Measurements from ENCODE around the gene SLC39A11.
"Not testable (repeated sequence)": the region's sequence is repeated elsewhere in the genome, so short reads cannot be mapped to it uniquely, and the experiment has no call there.

Gene SLC39A11

GRCh38 chr17:72995008-72995656, 97.4 kb downstream of the SLC39A11 start:
- Mint-ChIP-seq H3K4me1 (peaks cover 6% of the 10 kb centered on the region), H3K9me3 (peaks cover 11% of the 10 kb centered on the region), H3K36me3 (ENCODE audit: low read depth) (peaks cover 10% of the 10 kb centered on the region), H3K27ac (no peak overlapping the region), H3K4me3 (no peak overlapping the region), H3K27me3 (ENCODE audit: low read depth) (no peaks in the 10 kb centered on the region)
- no peak for TF ChIP-seq CTCF (IDR thresholded peaks at IDR 0.05; ENCODE audit: unreplicated experiment in 3 of 3)

DNA sequence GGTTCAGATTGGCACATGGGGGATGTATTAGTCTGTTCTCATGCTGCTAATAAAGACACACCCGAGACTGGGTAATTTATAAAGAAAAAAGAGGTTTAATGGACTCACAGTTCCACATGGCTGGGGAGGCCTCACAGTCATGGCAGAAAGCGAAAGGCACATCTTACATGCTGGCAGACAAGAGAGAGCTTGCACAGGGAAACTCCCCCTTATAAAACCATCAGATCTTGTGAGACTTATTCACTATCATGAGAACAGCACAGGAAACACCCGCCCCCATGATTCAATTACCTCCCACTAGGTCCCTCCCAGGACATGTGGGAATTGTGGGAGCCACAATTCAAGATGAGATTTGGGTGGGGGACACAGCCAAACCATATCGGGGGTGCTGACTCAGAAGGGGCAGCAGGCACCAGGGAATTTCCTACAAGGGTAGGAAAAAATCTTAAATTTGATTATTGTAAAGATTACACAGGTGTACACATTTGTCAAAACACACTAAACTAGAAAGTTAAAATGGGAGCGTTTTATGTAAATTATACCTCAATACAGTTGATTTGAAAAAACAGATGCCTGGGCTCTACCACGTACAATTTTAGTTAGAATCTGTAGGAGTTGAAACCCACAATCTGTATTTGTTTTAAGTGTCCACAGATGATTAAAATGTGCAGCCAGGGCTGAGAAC, 99.6 kb downstream of the SLC39A11 start:
- Mint-ChIP-seq H3K9me3 (peaks cover 11% of the 10 kb centered on the region), H3K36me3 (ENCODE audit: low read depth) (peaks cover 10% of the 10 kb centered on the region), H3K27ac (peak overlapping the region in 1 of 3 experiments; percentile 35)
- H3K4me3 Mint-ChIP-seq; H3K4me1 Mint-ChIP-seq; H3K27me3 Mint-ChIP-seq (ENCODE audit: low read depth): not testable (repeated sequence)

DNA sequence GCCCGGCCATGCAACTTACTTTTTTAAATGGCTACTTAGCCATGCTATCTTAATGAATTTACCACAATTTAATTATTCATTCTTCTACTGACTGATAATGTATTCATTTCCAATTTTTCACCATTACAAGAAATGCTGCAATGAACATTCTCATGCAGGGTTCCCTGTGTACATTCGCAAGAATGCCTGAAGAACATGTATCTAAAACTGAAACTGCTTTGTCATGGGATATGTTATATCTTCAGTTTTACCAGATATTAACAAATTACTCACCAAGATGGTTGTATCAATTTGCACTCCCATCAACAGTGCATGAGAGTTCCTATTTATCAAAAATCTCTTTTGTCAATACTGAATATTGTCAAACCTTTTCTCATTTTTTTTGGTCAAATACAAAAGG, 100.8 kb downstream of the SLC39A11 start:
- no peak overlapping the region for H3K4me3 Mint-ChIP-seq
- H3K27me3 Mint-ChIP-seq (ENCODE audit: low read depth), result no peaks in the 10 kb centered on the region
- peaks cover 10% of the 10 kb centered on the region for H3K9me3 Mint-ChIP-seq
- H3K4me1 Mint-ChIP-seq, result peaks cover 5% of the 10 kb centered on the region
- H3K27ac Mint-ChIP-seq, result no peak overlapping the region
- TF ChIP-seq CTCF (IDR thresholded peaks at IDR 0.05; ENCODE audit: unreplicated experiment in 3 of 3), result no peak
- peaks cover 10% of the 10 kb centered on the region for H3K36me3 Mint-ChIP-seq (ENCODE audit: low read depth)

- Mint-ChIP-seq H3K36me3 (ENCODE audit: low read depth) (no peaks in the 10 kb centered on the region), H3K4me1 (peaks cover 5% of the 10 kb centered on the region), H3K4me3 (no peak overlapping the region), H3K27ac (peak overlapping the region in 2 of 3 experiments; percentile 19 to 44), H3K27me3 (ENCODE audit: low read depth) (no peaks in the 10 kb centered on the region), H3K9me3 (no peaks in the 10 kb centered on the region)
- no peak for TF ChIP-seq CTCF (IDR thresholded peaks at IDR 0.05; ENCODE audit: unreplicated experiment in 3 of 3)
Measured at GRCh38 chr17:72989074-72989610, 103.3 kb downstream of the SLC39A11 start.

GRCh38 chr17:72988451-72988850, 104.0 kb downstream of the SLC39A11 start:
- Mint-ChIP-seq H3K36me3 (ENCODE audit: low read depth) (no peaks in the 10 kb centered on the region), H3K27me3 (ENCODE audit: low read depth) (no peaks in the 10 kb centered on the region), H3K4me3 (no peak overlapping the region), H3K4me1 (peaks cover 5% of the 10 kb centered on the region), H3K9me3 (no peaks in the 10 kb centered on the region), H3K27ac (no peak overlapping the region)
- TF ChIP-seq CTCF (IDR thresholded peaks at IDR 0.05; ENCODE audit: unreplicated experiment in 3 of 3), result no peak

- H3K27me3 Mint-ChIP-seq (ENCODE audit: low read depth), result no peaks in the 10 kb centered on the region
- H3K27ac Mint-ChIP-seq, result peak overlapping the region in 1 of 3 experiments; percentile 37
- H3K4me1 Mint-ChIP-seq, result peaks cover 11% of the 10 kb centered on the region
- H3K4me3 Mint-ChIP-seq, result no peak overlapping the region
- no peak for TF ChIP-seq CTCF (IDR thresholded peaks at IDR 0.05; ENCODE audit: unreplicated experiment in 3 of 3)
- H3K36me3 Mint-ChIP-seq (ENCODE audit: low read depth), result no peaks in the 10 kb centered on the region
- H3K9me3 Mint-ChIP-seq, result no peaks in the 10 kb centered on the region
Measured at GRCh38 chr17:72987166-72987565, 105.3 kb downstream of the SLC39A11 start.
